ENCODE data around the gene GLYR1.

DNA sequence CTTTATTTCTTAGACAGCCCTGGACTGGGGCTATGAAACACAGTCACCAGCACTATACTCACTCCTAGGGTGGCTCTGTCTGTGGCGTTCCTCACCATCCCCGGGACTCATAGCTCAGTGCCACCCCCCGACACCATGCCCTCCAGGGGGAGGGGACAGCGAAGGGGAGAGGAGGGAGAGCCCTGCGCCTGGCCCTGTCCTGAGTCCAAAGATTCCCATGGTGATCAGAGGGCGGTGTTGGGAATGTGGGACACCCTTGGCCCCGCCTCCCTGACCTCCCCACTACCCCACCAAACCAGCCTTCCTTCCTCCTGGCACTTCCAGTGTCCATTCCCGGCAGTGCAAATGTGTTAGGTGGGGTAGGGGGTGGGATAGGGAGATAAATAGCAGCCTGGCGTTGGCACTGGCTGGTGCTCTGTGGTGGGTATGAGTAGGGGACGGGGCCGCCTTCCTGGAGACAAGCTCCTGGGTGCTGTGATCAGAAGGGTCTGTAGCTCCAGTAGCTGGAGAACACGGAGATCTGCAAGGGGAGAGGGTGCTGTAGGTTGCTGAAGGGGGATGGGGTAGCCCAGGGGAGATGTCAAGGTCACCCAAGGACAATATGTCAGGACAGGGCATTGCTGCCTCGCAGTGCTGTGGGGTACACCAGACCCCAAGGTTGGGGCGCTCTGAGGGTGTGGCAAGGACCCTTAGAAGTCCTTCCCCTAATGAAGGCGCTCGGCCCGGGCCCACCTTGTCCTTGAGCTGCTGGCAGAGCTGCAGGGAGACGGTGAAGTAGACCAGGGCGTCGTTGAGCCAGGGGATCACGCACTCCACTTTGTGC lies 49.9 kb downstream of the GLYR1 start:
- TF ChIP-seq, protein P1, sequence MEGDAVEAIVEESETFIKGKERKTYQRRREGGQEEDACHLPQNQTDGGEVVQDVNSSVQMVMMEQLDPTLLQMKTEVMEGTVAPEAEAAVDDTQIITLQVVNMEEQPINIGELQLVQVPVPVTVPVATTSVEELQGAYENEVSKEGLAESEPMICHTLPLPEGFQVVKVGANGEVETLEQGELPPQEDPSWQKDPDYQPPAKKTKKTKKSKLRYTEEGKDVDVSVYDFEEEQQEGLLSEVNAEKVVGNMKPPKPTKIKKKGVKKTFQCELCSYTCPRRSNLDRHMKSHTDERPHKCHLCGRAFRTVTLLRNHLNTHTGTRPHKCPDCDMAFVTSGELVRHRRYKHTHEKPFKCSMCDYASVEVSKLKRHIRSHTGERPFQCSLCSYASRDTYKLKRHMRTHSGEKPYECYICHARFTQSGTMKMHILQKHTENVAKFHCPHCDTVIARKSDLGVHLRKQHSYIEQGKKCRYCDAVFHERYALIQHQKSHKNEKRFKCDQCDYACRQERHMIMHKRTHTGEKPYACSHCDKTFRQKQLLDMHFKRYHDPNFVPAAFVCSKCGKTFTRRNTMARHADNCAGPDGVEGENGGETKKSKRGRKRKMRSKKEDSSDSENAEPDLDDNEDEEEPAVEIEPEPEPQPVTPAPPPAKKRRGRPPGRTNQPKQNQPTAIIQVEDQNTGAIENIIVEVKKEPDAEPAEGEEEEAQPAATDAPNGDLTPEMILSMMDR (IDR thresholded peaks at IDR 0.05 in 2 of 3, conservative IDR thresholded peaks at IDR 0.05 in 1 of 3; ENCODE audit: control insufficient read depth in 2 of 3, extremely low read depth in 1 of 3, insufficient read depth in 1 of 3, low read depth in 3 of 3, low read length in 3 of 3) = no peak
- TF ChIP-seq NFIC (IDR thresholded peaks at IDR 0.05; ENCODE audit: low read depth, low read length) = no peak
